CD4-positive, alpha-beta T cell treated with Interleukin-6 for 4 hours (primary cell): ENCODE data around the gene FAM32A.
"Not testable (repeated sequence)": the region's sequence is repeated elsewhere in the genome, so short reads cannot be mapped to it uniquely, and the experiment has no call there.

Experiments used
- DNase-seq: peaks from one replicate; pipeline ENCODE4 v3.0.0-alpha.2; 2020; ENCODE audit warnings: mixed read lengths

The FAM32A gene

GRCh38 chr19:16164222-16164890, 20.9 kb upstream of the FAM32A start:
- no peak for DNase-seq

- no peak for DNase-seq
Observed at GRCh38 chr19:16166417-16166816, 18.8 kb upstream of the FAM32A start.

- no peak for DNase-seq
Observed at GRCh38 chr19:16167055-16167454, 18.2 kb upstream of the FAM32A start.

- no peak for DNase-seq
Observed at GRCh38 chr19:16168465-16169081, 16.6 kb upstream of the FAM32A start.

- no peak for DNase-seq
Observed at GRCh38 chr19:16170134-16170533, 15.1 kb upstream of the FAM32A start.

GRCh38 chr19:16175954-16176353, 9.3 kb upstream of the FAM32A start:
- no peak for DNase-seq

DNA sequence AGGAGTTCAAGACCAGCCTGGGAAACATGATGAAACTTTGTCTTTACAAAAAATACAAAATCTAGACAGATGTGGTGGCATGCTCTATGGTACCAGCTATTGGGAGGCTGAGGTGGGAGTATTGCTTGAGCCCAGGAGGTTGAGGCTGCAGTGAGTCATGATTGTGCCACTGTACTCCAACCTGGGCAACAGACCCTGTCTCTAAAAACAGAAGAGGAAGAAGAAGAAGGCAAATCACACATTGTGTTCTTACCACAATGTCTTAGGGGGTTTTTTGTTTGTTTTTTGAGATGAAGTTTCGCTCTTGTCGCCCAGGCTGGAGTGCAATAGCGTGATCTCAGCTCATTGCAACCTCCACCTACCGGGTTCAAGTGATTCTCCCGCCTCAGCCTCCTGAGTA, 6.3 kb upstream of the FAM32A start:
- not testable (repeated sequence) for DNase-seq

- DNase-seq, result no peak
Observed at GRCh38 chr19:16180611-16181010, 4.6 kb upstream of the FAM32A start.

DNA sequence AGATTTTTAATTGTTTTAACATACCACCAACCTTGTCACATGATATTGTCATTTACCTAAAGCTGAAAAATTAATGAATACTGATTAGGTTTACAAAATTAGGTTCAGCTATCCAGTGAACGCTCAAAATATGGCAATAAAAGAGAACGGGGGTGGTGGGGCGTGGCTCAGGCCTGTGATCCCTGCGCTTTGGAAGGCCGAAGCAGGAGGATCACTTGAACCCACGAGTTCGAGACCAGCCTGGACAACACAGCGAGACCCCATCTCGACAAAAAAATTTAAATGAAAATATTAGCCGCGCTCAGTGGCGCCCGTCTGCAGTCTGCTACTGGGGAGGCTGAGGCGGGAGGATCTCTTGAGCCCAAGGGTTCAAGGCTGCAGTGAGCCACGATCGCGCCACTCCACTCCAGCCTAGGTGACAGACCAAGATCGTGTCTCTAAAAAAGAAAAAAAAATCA, 516 bp upstream of the FAM32A start:
- no peak for DNase-seq

DNA sequence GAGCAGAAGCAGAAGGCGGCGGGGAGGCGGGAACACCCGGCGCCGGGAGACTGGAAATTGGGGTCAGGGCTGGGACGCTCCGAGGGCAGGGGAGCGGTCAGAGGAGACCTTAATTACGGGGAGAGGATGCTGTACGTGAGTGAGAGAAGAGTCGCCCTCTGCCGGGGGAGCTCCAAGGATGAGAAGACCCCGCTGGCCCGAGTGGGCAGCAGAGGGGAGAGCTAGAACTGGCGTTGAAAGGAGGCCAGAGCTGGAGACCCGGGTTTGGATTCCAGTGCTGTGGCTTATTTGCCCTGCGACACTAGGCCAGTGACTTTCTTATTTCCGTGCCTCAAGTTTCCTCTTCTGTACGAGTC, 536 bp downstream of the FAM32A start:
- peak; percentile 47 for DNase-seq

DNA sequence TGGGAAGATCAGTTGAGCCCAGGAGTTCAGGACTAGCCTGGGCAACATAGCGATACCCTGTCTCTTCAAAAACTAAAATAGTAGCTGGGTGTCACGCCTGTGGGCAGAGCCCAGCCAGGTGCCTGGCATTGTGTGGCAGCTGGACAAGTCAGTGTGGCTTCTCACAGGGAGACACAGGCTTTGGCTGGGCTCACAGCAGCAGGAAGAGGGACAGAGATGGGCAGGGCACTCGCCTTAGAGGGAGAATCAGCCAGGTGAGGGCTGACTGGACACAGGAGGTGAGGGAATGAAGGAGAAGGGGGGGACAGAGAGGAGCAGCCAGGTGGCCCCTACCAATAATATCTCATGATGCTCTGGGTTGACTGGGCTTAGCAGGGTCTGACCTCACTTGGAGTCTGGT, 3.3 kb downstream of the FAM32A start:
- no peak for DNase-seq

GRCh38 chr19:16190198-16190597, 5.0 kb downstream of the FAM32A start:
- no peak for DNase-seq

DNA sequence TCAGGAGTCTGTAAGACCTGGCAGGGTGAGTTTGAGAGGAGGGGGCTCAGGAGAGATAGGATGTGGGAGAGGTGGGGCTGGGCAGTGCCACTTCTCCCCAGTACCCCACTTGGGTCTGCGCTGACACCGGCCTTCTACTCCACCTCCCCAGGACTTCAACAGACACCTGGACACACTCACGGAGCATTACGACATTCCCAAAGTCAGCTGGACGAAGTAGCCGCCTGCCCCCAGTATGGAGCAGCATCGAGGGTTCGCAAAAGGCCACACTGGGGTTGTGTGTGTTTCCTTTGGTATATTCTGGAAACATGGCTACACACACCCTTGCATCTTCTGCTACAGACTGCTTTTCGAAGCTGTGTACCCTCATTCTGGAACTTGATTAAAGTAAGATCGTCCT, 5.5 kb downstream of the FAM32A start:
- no peak for DNase-seq

GRCh38 chr19:16191216-16191908, 6.2 kb downstream of the FAM32A start:
- no peak for DNase-seq

- DNase-seq, result no peak
Observed at GRCh38 chr19:16193466-16193865, 8.3 kb downstream of the FAM32A start.

DNA sequence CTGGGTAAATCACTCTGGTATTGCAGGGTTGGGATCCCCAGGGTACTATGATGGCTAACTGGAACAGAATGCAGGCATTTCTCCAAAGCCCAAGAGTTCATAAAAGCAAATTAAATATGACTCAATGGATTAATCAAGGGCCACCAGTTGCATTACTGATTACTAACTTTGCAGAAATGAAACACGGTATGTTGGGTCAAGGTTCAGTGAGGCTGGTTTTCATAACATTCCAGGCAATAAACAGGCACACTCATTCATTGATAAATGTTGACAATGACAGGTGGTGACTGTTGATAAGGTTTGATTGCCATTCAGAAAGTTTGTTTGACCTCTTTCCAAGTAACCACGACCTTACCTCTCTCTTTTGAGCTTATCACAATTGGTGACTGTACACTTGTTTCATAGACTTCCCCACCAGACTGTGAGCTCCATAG, 12.0 kb downstream of the FAM32A start:
- no peak for DNase-seq

DNA sequence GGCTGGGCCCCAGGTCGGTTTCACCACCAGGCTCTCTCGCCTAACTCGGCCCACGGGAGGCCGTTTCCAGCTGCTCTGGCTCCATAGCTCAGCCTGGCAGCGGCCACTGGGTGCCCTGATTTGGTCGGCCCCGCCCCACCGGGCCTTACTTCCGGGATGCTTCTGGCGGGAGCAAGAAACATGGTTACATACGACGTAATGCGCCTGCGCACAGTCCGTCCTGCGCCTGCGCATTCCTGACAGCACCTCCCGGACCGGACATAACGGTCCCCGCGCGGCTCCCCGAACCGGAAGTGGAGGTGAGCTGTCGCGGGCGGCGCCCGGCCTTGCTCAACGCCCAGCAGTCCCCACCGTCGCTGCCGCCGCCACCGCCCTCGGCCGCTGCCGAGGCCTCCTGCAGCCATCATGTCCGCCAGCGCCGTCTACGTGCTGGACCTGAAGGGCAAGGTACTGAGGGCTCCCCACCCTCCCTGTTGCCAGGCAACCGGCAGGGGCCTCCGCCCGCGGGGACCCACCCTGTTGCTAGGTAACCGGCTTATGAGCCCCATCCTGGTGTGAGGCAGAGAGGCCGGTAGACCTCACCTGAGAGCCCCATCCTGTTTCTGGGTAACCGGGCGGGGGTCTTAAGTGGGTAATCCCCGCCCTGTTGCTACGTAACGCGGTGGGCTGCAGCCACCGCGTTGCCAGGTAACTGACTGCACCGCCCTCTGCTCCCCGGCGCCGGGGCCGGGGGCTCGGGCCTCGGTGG, 12.6 kb downstream of the FAM32A start, which contains the start of gene AP1M1:
AP1M1 (plus strand) TSS at position 290 of the 748 bp plus-strand sequence; CDS start at position 406, 116 bp downstream.
- peak; percentile 99 for DNase-seq

DNA sequence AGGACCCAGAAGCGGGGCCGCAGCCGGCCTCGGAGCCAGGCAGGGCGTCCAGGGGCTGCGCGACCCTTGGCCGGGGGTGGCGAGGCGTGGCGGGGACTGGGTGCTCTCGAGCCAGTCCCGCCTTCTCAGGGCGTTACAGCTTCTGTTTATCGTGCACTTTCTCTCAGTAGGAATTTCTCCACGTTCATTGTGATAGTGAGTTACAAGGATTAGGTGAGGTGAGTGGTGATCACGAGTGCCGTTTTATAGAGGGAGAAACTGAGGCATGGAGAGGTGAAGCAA, 13.1 kb downstream of the FAM32A start:
- DNase-seq, result no peak

GRCh38 chr19:16199275-16199932, 14.2 kb downstream of the FAM32A start:
- DNase-seq, result no peak

DNA sequence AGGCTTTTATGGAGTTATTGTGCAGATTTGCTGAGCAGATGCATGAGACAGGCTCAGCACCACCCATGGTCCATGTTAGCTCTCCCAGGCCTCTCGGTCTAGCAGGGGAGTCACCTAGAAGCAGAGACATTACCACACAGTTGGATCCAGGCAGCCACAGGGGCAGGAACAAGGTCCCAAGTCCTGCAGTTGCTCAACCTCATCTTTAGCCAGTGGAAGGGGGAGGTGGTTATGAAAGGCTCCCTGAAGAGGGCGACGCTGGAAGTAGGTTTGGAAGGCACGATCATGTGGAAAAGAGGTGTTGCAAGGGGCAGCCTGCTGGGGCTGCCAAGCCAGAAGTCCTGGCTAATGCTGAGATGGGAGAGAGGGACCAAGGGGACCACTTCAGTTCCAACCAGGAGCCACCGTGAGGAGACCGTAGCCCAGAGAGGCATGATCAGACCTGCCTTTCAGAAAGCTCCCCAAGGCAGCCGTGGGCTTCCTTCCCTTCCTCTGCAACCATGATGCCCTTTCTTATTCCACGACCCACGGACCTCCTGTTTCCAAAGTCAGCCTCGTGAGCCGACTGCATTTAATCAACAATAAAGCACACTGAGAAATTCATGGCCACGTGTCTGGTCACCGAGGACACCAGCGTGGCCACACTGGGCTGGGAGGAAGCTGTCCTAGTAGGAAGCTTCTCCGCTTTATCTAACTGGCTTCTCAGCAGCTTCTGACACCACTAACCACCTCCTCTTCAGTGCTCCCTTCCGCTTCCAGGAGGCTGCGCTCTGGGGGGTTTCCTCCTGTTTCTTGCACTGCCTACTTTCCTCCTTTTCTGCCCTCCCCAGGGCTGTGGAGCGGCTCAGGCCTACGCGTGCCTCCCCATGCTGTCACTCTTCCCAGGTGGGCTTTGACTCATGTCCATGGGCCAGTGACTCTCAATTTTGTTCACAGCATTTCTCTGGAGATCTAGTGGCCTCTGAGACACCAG, 15.1 kb downstream of the FAM32A start:
- no peak for DNase-seq

DNA sequence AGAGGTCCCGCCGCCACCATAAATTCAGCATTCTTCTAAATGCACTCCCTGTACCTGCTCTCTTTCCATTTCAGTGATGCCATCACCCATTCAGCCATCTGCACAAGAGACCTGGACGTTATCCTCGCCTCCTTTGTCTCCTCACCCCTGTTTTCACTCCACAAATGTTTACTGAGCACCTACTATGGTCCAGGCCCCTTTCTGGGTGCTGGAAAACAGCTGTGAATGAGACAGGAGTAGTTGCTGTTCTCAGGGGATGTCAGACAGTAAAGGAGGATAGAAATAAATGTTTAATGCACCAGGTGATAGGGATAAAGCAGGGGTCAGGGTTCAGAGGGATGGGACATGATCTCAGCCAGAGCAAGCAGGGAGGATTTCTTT, 15.8 kb downstream of the FAM32A start:
- no peak for DNase-seq
